Measurements from ENCODE around the gene CLEC20A.

The CLEC20A gene

DNA sequence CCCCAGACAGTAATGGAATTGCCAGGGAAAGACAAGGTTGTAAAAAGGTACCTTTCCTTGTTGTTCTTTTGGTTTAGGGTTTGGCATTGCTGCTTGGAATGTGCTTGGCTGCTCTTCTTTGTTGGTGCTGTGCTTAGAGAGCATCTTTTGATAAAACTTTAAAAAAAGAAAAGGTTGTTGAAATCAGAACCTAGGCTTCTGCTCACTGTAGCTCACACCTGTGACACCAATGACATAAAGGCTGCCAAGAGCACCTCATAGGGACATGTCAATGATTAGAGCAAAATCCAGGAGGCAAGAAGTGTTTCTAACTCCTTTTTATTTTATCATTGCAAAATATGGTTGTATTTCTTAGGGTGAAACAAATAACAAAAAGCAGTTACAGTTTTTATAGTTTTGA is 28.9 kb downstream of the CLEC20A start:
- DNase-seq: no peak

GRCh38 chr1:178465011-178465410 is 31.8 kb downstream of the CLEC20A start:
- DNase-seq: no peak

DNA sequence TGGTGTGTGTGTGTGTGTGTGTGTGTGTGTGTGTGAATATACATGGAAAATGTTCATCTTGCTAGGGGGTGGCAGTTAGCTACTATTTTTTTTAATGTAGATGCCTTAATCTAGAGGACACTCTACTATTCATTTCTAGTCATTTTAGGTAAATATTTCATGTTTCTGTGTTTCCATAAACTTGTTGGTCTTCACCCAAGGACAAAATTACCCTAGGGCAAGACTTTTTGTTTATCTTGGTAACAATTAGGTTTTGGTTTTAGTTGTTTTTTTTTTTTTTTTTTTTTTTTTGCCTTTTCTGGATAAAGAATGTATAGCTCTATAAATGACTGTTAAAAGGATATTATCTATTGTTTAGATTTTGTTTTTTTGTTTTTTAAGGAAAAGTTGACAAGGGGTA is 32.2 kb downstream of the CLEC20A start:
- no peak for DNase-seq

GRCh38 chr1:178464141-178464540 is 32.6 kb downstream of the CLEC20A start:
- no peak for DNase-seq

GRCh38 chr1:178461701-178462100 is 35.1 kb downstream of the CLEC20A start:
- DNase-seq: no peak

DNA sequence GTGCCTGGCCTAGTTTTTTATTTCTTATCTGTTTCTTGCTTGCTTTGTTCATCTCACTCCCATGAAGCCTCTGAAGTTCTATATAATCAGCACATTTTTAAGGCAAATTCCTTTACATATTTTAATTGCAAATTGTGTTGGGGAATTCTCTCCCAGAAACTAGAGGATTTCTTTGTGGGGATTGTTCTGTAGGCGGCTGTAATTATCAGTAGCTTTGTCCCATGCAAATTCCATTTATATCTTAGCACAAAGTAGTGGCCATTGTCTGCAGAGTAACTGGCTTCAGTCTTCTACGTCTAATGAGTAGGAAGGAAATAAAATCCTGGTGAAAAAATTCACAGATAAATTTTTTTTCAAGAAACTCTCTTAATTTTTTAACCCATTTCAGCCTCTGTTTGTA is 35.7 kb downstream of the CLEC20A start:
- no peak for DNase-seq

- no peak for DNase-seq
Observed at GRCh38 chr1:178458203-178458602, 38.6 kb downstream of the CLEC20A start.

DNA sequence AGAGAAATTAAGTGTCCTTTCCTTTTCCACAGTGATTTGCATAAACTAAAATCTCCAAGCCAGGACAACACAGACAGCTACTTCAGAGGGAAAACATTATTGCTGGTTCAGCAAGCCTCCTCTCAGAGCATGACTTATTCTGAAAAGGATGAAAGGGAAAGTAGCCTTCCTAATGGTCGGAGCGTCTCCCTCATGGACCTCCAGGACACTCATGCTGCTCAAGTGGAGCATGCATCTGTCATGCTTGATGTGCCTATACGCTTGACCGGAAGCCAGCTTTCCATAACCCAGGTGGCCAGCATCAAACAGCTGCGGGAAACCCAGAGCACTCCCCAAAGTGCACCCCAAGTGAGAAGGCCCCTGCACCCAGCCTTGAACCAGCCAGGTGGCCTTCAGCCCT is 39.1 kb downstream of the CLEC20A start:
- no peak for DNase-seq

DNA sequence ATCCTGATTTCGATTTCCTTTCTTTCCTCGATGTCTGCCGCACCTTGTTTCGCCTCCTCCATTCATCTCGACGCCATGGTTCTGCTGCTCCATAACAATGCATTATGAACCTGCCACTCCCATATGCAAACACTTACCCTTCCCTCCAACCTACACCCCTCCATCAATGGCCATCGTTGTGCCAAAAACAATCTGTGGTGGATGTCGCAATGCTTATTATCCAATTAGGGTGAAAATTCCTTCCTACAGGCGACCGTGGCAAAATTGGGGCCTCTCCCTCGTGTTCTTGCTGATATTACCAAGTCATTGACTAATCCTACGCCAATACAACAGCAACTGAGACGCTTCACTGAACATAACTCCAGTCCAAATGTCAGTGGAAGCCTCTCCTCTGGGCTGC is 40.3 kb downstream of the CLEC20A start:
- no peak for DNase-seq

GRCh38 chr1:178452013-178452412 is 44.8 kb downstream of the CLEC20A start:
- DNase-seq: no peak

DNA sequence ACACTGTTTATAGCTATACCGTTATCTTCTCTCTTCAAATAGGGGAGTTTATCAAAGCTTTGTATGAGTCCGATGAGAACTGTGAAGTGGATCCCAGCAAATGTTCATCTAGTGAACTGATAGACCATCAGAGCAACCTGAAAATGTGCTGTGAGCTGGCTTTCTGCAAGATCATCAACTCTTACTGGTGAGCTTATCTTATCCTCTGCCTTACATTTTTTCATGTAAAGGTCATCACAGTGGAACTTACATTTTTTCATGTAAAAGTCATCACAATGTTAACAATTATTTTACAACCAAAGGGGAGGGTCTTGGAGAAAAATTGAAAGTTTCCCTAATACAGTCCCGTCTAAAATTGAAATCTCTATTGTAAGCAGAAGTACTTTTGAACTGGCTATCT is 45.2 kb downstream of the CLEC20A start:
- no peak for DNase-seq

GRCh38 chr1:178450871-178451270 is 45.9 kb downstream of the CLEC20A start:
- no peak for DNase-seq

DNA sequence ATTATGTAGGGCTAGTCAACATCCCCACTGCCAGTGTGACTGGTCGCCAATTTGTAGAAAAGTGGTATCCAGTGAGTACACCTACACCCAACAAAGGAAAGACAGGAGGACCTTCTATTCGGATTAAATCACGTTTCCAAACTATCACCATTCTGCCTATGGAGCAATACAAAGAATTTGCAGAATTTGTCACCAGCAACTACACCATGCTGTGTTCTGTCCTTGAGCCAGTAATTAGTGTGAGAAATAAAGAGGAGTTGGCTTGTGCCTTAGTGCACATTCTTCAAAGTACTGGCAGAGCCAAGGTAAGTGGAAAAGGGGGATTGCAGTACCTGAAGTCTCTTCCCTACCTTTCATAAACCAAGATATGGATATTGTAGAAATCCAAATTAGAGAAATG is 53.8 kb downstream of the CLEC20A start:
- DNase-seq: no peak

DNA sequence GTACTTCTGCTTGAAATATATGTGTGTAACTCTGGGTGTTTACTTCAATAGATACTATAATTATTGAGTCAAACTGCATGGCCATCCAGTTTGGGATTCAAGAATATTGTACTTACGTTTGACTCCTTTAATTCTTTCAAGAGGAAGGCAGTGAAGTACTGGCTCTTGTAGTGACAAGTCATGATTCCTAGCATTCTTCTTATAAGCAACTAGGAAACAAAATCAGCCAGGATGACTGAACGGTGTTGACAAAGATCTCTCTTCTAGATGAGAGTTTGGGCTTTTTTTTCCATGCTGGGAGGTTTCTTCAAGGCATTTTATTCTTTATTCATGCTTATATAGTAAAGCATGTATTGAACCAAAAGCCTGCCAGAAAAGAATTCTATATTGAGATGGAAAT is 58.3 kb downstream of the CLEC20A start:
- no peak for DNase-seq

- no peak for DNase-seq
Observed at GRCh38 chr1:178436899-178437298, 59.9 kb downstream of the CLEC20A start.

DNA sequence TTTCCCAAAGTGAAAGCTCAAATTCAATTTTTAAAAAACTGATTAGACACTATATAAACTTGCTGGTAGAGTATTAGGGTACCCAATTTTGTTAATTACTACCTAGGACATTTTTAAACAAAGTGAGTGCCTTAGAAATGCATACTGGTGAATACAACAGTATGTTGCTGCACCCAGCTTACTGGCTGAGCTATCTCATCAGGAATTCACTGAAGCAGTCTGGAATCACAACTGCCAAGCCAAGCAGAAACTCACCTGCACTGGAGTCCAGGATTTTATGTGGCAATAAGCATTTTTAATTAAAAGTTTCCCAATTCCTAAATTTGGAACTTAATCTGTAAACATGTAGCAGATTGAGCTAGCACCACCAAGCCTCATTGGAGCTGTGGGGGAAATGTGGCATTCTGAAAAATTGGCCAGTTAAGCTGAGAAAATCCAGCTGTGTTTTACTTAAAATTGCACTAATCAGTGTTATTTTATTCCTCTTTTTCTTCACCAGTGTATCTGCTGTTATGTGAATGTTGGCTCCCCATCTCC is 61.8 kb downstream of the CLEC20A start:
- no peak for DNase-seq

- DNase-seq: no peak
Observed at GRCh38 chr1:178434360-178434759, 62.4 kb downstream of the CLEC20A start.
